ENCODE data around the gene PKP1. TPM values are rescaled to one million over a fixed set of nuclear protein-coding genes. Genes with fewer than 3 reads are reported as not detected.
"Not testable (repeated sequence)": the region's sequence is repeated elsewhere in the genome, so short reads cannot be mapped to it uniquely, and the experiment has no call there.

The PKP1 gene, protein sequence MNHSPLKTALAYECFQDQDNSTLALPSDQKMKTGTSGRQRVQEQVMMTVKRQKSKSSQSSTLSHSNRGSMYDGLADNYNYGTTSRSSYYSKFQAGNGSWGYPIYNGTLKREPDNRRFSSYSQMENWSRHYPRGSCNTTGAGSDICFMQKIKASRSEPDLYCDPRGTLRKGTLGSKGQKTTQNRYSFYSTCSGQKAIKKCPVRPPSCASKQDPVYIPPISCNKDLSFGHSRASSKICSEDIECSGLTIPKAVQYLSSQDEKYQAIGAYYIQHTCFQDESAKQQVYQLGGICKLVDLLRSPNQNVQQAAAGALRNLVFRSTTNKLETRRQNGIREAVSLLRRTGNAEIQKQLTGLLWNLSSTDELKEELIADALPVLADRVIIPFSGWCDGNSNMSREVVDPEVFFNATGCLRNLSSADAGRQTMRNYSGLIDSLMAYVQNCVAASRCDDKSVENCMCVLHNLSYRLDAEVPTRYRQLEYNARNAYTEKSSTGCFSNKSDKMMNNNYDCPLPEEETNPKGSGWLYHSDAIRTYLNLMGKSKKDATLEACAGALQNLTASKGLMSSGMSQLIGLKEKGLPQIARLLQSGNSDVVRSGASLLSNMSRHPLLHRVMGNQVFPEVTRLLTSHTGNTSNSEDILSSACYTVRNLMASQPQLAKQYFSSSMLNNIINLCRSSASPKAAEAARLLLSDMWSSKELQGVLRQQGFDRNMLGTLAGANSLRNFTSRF
- polyA plus RNA-seq (2013, experiment 1 of 4): 0.22 TPM
- polyA plus RNA-seq (2013, experiment 2 of 4): 0.14 TPM
- 0.16 TPM for polyA plus RNA-seq (2013, experiment 3 of 4)
- not detected for polyA plus RNA-seq (2013, experiment 4 of 4)

- 66 to 67% methylated on average over 55 of the region's 55 CpGs for WGBS, 2 experiments
- Histone ChIP-seq H3K27me3 (ENCODE audit: control insufficient read depth, insufficient read depth, low read length, poor library complexity, severe bottlenecking) (peaks cover 17% of the 10 kb centered on the region), H3K4me3 (ENCODE audit: insufficient read depth, low read depth, low read length) (no peak within 1 kb of the TSS)
Observed at GRCh38 chr1:201282931-201283829, at the start of gene PKP1. PKP1 (plus strand) TSS chr1:201283506; CDS start chr1:201283703, 197 bp downstream.

GRCh38 chr1:201239646-201240045, 43.7 kb upstream of the PKP1 start:
- not testable (repeated sequence) for H3K27me3 ChIP-seq (ENCODE audit: control insufficient read depth, insufficient read depth, low read length, poor library complexity, severe bottlenecking); H3K9me3 ChIP-seq (ENCODE audit: control insufficient read depth, low read length); H3K4me3 ChIP-seq (ENCODE audit: insufficient read depth, low read depth, low read length); H3K4me1 ChIP-seq (ENCODE audit: control insufficient read depth, insufficient read depth, low read length); H3K36me3 ChIP-seq (ENCODE audit: control insufficient read depth, insufficient read depth, low read length); H3K27ac ChIP-seq (ENCODE audit: insufficient read depth, low read depth, low read length, poor library complexity, severe bottlenecking)
- WGBS, 2 experiments: 77 to 83% methylated on average over 10 to 11 of the region's 11 CpGs

More at GRCh38 chr1:201282931-201283829, at the start of gene PKP1:
- Histone ChIP-seq H3K36me3 (ENCODE audit: control insufficient read depth, insufficient read depth, low read length) (no peaks in the 10 kb centered on the region), H3K27ac (ENCODE audit: insufficient read depth, low read depth, low read length, poor library complexity, severe bottlenecking) (no peak within 1 kb of the TSS), H3K9me3 (ENCODE audit: control insufficient read depth, low read length) (no peaks in the 10 kb centered on the region), H3K4me1 (ENCODE audit: control insufficient read depth, insufficient read depth, low read length) (no peaks in the 10 kb centered on the region)

DNA sequence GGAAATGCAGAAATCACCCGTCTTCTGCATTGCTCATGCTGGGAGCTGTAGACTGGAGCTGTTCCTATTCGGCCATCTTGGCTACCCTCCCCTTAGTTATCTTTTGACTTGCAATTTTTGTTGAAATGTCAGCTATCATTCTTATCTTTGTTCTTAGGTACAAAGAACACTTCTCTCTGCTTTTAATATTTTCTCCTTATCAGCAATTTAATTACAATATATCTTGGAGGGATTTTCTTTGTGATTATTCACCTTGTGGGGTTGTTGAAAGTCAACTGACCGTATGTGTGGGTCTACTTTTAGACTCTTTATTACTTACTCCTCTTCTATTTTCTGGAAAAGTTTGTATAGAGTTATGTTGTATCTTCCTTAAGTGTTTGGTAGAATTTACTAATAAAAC, 43.1 kb upstream of the PKP1 start:
- Histone ChIP-seq H3K27me3 (ENCODE audit: control insufficient read depth, insufficient read depth, low read length, poor library complexity, severe bottlenecking) (no peaks in the 10 kb centered on the region), H3K4me1 (ENCODE audit: control insufficient read depth, insufficient read depth, low read length) (no peaks in the 10 kb centered on the region), H3K9me3 (ENCODE audit: control insufficient read depth, low read length) (no peaks in the 10 kb centered on the region), H3K4me3 (ENCODE audit: insufficient read depth, low read depth, low read length) (no peak overlapping the region), H3K27ac (ENCODE audit: insufficient read depth, low read depth, low read length, poor library complexity, severe bottlenecking) (no peak overlapping the region), H3K36me3 (ENCODE audit: control insufficient read depth, insufficient read depth, low read length) (no peaks in the 10 kb centered on the region)
- 84 to 100% methylated on average over 2 of the region's 3 CpGs for WGBS, 2 experiments

- H3K27ac ChIP-seq (ENCODE audit: insufficient read depth, low read depth, low read length, poor library complexity, severe bottlenecking): no peak overlapping the region
- H3K27me3 ChIP-seq (ENCODE audit: control insufficient read depth, insufficient read depth, low read length, poor library complexity, severe bottlenecking): no peaks in the 10 kb centered on the region
- 100% methylated on average over 1 to 2 of the region's 2 CpGs for WGBS, 2 experiments
- H3K4me1 ChIP-seq (ENCODE audit: control insufficient read depth, insufficient read depth, low read length): no peaks in the 10 kb centered on the region
- no peaks in the 10 kb centered on the region for H3K36me3 ChIP-seq (ENCODE audit: control insufficient read depth, insufficient read depth, low read length)
- H3K4me3 ChIP-seq (ENCODE audit: insufficient read depth, low read depth, low read length): no peak overlapping the region
- no peaks in the 10 kb centered on the region for H3K9me3 ChIP-seq (ENCODE audit: control insufficient read depth, low read length)
Observed at GRCh38 chr1:201241736-201242135, 41.6 kb upstream of the PKP1 start.

- WGBS, 2 experiments: 88 to 90% methylated on average over 1 of the region's 1 CpG
- no peak overlapping the region for H3K4me3 ChIP-seq (ENCODE audit: insufficient read depth, low read depth, low read length)
- H3K27ac ChIP-seq (ENCODE audit: insufficient read depth, low read depth, low read length, poor library complexity, severe bottlenecking): no peak overlapping the region
Observed at GRCh38 chr1:201245082-201245481, 38.2 kb upstream of the PKP1 start.

DNA sequence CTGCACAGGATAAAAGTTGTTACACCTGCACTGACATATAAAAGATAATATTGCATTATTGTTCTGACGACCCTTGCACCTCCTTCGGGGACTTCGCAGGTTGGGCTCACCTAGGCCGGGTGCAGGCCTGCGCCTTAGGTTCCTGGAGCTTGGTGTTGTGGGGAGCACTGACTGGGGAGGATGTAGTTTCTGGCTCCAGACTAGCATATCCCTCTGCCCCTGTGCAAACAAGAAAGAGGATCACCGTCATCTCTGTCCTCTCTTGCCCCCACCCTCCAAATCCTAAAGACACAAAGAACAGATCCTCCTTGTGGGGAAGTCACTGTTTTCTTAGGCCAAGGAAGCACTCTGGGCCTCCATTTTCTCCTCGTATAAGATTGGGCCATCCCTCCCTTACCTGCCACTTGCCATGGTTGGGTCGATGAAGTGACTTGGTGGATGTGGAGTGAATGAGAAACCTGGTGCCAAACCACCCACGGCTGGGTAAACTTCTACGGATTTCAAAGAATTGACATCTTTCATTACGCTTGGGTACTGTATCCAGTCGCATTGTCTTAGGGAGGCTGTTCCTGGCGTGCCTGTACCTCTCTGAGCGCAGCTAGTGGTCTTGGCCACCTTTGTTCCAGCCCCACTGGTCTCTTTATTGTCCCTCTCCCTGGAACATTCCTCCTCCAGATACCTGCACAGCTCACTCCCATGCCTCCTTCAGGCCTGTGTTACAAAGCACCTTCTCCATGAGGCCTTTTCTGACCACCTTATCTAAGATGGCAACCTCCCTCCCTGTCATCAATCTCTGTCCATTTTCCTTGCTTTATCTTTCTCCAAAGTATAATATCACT, 34.4 kb upstream of the PKP1 start:
- H3K4me1 ChIP-seq (ENCODE audit: control insufficient read depth, insufficient read depth, low read length): no peaks in the 10 kb centered on the region
- H3K27ac ChIP-seq (ENCODE audit: insufficient read depth, low read depth, low read length, poor library complexity, severe bottlenecking): no peak overlapping the region
- H3K4me3 ChIP-seq (ENCODE audit: insufficient read depth, low read depth, low read length): no peak overlapping the region
- H3K36me3 ChIP-seq (ENCODE audit: control insufficient read depth, insufficient read depth, low read length): no peaks in the 10 kb centered on the region
- no peaks in the 10 kb centered on the region for H3K9me3 ChIP-seq (ENCODE audit: control insufficient read depth, low read length)
- no peaks in the 10 kb centered on the region for H3K27me3 ChIP-seq (ENCODE audit: control insufficient read depth, insufficient read depth, low read length, poor library complexity, severe bottlenecking)
- WGBS, 2 experiments: 94 to 95% methylated on average over 14 of the region's 14 CpGs

More at GRCh38 chr1:201245082-201245481, 38.2 kb upstream of the PKP1 start:
- Histone ChIP-seq H3K4me1 (ENCODE audit: control insufficient read depth, insufficient read depth, low read length) (no peaks in the 10 kb centered on the region), H3K27me3 (ENCODE audit: control insufficient read depth, insufficient read depth, low read length, poor library complexity, severe bottlenecking) (no peaks in the 10 kb centered on the region), H3K36me3 (ENCODE audit: control insufficient read depth, insufficient read depth, low read length) (no peaks in the 10 kb centered on the region), H3K9me3 (ENCODE audit: control insufficient read depth, low read length) (no peaks in the 10 kb centered on the region)

GRCh38 chr1:201250326-201251011, 32.8 kb upstream of the PKP1 start:
- no peaks in the 10 kb centered on the region for H3K27me3 ChIP-seq (ENCODE audit: control insufficient read depth, insufficient read depth, low read length, poor library complexity, severe bottlenecking)
- no peaks in the 10 kb centered on the region for H3K36me3 ChIP-seq (ENCODE audit: control insufficient read depth, insufficient read depth, low read length)
- H3K4me3 ChIP-seq (ENCODE audit: insufficient read depth, low read depth, low read length): no peak overlapping the region
- H3K4me1 ChIP-seq (ENCODE audit: control insufficient read depth, insufficient read depth, low read length): no peaks in the 10 kb centered on the region
- no peak overlapping the region for H3K27ac ChIP-seq (ENCODE audit: insufficient read depth, low read depth, low read length, poor library complexity, severe bottlenecking)
- H3K9me3 ChIP-seq (ENCODE audit: control insufficient read depth, low read length): no peaks in the 10 kb centered on the region
- 92 to 93% methylated on average over 10 of the region's 10 CpGs for WGBS, 2 experiments

GRCh38 chr1:201251411-201251810, 31.9 kb upstream of the PKP1 start:
- no peaks in the 10 kb centered on the region for H3K9me3 ChIP-seq (ENCODE audit: control insufficient read depth, low read length)
- H3K36me3 ChIP-seq (ENCODE audit: control insufficient read depth, insufficient read depth, low read length): no peaks in the 10 kb centered on the region
- H3K4me3 ChIP-seq (ENCODE audit: insufficient read depth, low read depth, low read length): no peak overlapping the region
- H3K4me1 ChIP-seq (ENCODE audit: control insufficient read depth, insufficient read depth, low read length): no peaks in the 10 kb centered on the region
- 94% methylated on average over 2 of the region's 2 CpGs for WGBS, 2 experiments
- no peak overlapping the region for H3K27ac ChIP-seq (ENCODE audit: insufficient read depth, low read depth, low read length, poor library complexity, severe bottlenecking)
- H3K27me3 ChIP-seq (ENCODE audit: control insufficient read depth, insufficient read depth, low read length, poor library complexity, severe bottlenecking): no peaks in the 10 kb centered on the region
